ENCODE results near the gene RSRP1.

DNA sequence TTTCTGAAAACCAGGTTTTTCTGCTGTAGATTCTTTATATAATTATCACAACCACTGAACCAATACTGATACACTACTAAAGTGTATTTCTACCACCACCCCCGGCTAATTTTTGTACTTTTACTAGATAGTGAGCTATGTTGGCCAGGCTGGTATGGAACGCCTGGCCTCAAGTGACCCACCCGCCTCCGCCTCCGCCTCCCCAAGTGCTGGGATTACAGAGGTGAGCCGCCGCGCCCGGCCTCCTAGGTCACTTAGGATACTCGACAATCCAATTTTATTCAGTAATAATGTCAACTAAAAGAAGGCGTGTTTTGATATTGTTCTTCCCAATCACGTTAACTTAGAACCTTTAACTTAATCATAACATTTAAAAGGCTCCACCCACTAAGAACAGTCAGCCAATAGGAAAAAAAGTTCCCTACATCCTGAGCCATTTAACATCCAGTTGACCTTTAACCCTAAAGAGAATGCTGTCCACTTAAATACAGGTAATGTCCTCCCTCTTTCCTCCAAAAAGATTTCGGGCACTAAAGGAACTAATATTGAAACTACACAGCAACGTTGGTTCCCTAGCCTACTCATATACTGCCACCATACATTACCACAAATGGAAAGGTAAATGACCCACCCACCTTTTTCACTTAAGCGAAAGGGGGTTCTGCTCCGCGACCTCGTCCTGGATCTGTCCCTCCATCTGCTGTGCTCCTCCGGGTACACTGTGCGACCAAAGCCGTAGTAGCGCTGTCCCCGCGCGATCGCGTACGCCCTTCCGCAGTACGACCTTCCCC lies 1.2 kb downstream of the RSRP1 start:
- TF ChIP-seq, protein P1, sequence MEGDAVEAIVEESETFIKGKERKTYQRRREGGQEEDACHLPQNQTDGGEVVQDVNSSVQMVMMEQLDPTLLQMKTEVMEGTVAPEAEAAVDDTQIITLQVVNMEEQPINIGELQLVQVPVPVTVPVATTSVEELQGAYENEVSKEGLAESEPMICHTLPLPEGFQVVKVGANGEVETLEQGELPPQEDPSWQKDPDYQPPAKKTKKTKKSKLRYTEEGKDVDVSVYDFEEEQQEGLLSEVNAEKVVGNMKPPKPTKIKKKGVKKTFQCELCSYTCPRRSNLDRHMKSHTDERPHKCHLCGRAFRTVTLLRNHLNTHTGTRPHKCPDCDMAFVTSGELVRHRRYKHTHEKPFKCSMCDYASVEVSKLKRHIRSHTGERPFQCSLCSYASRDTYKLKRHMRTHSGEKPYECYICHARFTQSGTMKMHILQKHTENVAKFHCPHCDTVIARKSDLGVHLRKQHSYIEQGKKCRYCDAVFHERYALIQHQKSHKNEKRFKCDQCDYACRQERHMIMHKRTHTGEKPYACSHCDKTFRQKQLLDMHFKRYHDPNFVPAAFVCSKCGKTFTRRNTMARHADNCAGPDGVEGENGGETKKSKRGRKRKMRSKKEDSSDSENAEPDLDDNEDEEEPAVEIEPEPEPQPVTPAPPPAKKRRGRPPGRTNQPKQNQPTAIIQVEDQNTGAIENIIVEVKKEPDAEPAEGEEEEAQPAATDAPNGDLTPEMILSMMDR (IDR thresholded peaks at IDR 0.05; ENCODE audit: borderline replicate concordance, extremely low read depth, low read length, poor library complexity, severe bottlenecking), result no peak
- TF ChIP-seq EZH2 (IDR thresholded peaks at IDR 0.05; ENCODE audit: borderline replicate concordance, low read depth, low read length, severe bottlenecking), result no peak
